Skeletal muscle tissue (tissue), 4 donors: Measurements from ENCODE around the gene TMEM167B. TPM values are rescaled to one million over a fixed set of nuclear protein-coding genes. Genes with fewer than 3 reads are reported as not detected.
"Not testable (repeated sequence)": the region's sequence is repeated elsewhere in the genome, so short reads cannot be mapped to it uniquely, and the experiment has no call there.

ENCODE experiments used
- H3K27ac ChIP-seq: one replicate; pipeline ENCODE4 v1.7.0; 2013; ENCODE audit warnings: mild to moderate bottlenecking, low read depth, low read length, inconsistent platforms
- H3K27me3 ChIP-seq, 3 donors: one replicate each; pipeline ENCODE4 v1.7.0; 2013; ENCODE audit warnings: low read length in 3 of 3; ENCODE audit not compliant: control insufficient read depth in 3 of 3, insufficient read depth in 3 of 3
- H3K36me3 ChIP-seq, 3 donors: one replicate each; pipeline ENCODE4 v1.7.0; 2013; ENCODE audit warnings: low read length in 3 of 3; ENCODE audit not compliant: control insufficient read depth in 3 of 3, insufficient read depth in 3 of 3
- H3K4me1 ChIP-seq, 3 donors: one replicate each; pipeline ENCODE4 v1.7.0; 2013; ENCODE audit warnings: low read length in 3 of 3, mild to moderate bottlenecking in 3 of 3; ENCODE audit not compliant: control insufficient read depth in 3 of 3, insufficient read depth in 3 of 3
- H3K4me3 ChIP-seq, 3 donors: one replicate each; pipeline ENCODE4 v1.7.0; 2013; ENCODE audit warnings: low read length in 3 of 3
- H3K9ac ChIP-seq, 3 donors: one replicate each; pipeline ENCODE4 v1.7.0; 2013; ENCODE audit warnings: low read length in 3 of 3, mild to moderate bottlenecking in 3 of 3, moderate library complexity in 2 of 3, low read depth in 1 of 3
- H3K9me3 ChIP-seq, 3 donors: one replicate each; pipeline ENCODE4 v1.7.0; 2013; ENCODE audit warnings: low read length in 3 of 3; ENCODE audit not compliant: control insufficient read depth in 3 of 3
- total RNA-seq: library from RNA; depleted of rRNA; stranded (reverse); fragments of >200 nt; gene quantifications from one replicate; pipeline ENCODE4 v1.2.3, GENCODE V29; 2014
- donor health status: Osteomylitis.

Gene TMEM167B
- 20.4 TPM for total RNA-seq

DNA sequence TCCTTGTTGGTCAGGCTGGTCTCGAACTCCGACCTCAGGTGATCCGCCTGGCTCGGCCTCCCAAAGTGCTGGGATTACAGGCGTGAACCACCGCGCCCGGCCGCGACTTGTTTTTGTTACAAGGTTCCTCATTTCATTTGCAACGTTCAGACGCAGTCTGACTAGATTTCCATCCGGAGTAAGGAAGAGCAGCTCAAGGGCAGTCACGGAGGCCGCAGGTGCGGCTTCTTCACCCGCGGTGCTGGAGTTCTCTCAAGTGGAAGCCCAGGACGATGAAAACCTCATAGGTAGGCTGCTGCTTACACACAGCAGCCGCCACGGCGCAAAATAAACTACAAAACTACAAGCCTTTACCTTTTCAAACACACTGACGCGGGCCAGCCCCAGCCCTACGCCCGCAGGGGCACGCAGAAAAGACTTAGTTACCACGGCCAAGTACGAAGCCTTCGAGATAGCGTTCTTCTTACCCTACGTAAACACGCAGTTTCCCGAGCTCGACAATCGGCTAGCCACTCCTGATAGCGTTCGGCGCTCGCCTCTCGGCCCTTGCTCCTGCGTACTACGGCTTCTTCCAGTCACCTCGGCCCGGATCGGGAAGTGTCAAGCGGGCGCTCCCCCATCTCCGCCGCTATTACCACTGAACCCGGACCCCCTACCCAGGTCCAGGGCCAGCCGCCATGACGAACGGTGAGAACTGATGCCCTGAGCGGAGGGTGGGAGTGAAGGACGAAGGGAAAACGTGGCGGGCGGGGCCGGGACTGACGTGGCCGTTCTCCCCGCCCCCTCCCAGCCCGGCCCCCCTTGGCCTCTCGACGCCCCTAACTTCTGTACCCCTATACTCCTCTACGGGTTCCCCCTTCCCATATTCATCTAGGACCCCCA is at the start of gene TMEM167B:
TSS of gene TMEM167B (plus strand) at position 569 of the 882 bp plus-strand sequence. CDS start at position 678, 109 bp downstream.
- no peaks in the 10 kb centered on the region for H3K9me3 ChIP-seq
- peaks cover 20 to 36% (median 22%) of the 10 kb centered on the region in 3 donors for H3K4me1 ChIP-seq
- peak within 1 kb of the TSS; percentile 99 for H3K27ac ChIP-seq
- peak within 1 kb of the TSS; percentile 84 to 96 (median 96) for H3K9ac ChIP-seq
- H3K27me3 ChIP-seq, result no peaks in the 10 kb centered on the region
- peak within 1 kb of the TSS; percentile 90 to 93 (median 92) for H3K4me3 ChIP-seq
- peaks cover 6 to 8% (median 7%) of the 10 kb centered on the region in 3 donors for H3K36me3 ChIP-seq

DNA sequence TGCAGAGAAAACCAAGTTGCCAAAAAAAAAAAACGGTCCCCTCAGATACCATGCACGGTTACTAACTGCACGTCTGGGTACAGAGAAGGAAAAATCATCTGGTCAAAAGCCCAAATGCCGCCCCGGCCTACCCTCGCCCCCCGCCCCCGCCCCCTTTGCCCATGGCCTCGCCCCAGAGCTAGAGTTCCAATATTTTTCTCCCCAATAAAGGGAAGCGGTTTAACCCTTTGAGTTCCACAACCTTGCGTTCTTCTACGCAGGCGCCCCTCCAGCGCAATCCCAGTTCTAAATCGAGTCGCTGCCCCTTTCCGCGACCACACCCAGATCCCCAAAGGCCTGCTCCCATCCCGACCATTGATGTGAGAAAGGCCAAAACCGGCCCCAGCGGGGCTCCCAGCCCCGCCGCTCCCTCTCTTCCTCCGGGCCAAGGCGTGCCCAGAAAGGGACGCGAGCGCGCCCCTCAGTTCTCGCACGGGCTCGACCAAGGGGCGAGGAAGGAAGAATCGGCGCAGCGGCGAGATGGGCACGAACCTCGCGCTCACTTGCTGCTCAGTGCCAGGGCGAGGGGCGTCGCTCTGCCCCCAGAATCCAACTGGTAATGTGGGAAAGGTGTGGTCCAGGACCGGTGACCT is 49.5 kb upstream of the TMEM167B start:
- peak overlapping the region; percentile 81 for H3K27ac ChIP-seq
- no peaks in the 10 kb centered on the region for H3K27me3 ChIP-seq
- H3K9me3 ChIP-seq, result no peaks in the 10 kb centered on the region
- peaks cover 2 to 7% (median 5%) of the 10 kb centered on the region in 3 donors for H3K4me1 ChIP-seq
- no peaks in the 10 kb centered on the region for H3K36me3 ChIP-seq
- H3K9ac ChIP-seq, result peak overlapping the region; percentile 81 to 89 (median 85)
- peak overlapping the region; percentile 84 to 94 (median 91) for H3K4me3 ChIP-seq

DNA sequence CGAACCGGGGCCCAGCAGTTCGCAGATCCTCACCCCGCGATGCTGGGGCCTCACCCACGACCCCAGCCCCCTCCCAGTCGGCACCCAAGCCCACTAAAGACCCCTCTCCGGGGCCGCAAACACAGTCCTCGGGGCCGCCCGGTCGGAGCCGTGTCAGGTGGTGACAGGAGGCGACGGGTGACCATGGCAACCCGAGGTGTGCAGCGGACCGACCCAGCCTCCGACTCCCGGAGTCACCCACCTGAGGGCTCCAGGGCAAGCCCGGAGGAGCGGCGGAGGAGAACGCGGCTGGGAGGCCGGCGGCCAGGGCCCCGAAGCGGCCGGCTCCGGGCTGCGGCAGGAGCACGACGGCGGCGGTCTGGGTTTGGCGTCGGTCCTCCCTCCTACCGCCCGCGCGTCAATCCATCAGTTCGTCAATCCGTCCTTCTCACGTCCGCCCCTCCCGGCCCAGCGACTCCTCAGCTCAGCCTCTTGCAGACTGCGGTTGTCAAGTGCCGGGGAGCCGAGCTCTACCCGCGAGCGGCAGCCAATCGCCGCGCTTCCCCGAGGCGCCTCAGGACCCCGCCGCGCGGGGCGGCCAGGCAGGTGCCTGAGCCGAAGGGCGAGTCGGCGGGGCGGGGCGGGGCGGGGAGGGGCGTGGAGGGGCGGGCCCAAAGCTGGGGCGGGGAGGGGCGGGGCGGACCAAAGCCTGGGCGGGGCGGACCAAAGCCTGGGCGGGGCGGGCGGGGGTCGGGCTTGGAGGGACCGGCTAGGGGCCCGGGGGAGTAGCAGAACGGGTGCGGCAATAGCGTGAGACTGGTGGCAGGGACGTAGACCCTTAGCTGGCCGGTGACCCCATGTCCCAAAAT is 48.7 kb upstream of the TMEM167B start, which contains the start of gene WDR47:
TSS of gene WDR47 (minus strand) at position 482 of the 848 bp plus-strand sequence. CDS start 18,590 bp downstream, outside the sequence.
- Histone ChIP-seq H3K9ac (peak within 1 kb of the TSS; percentile 85 to 89 (median 86)), H3K9me3 (no peaks in the 10 kb centered on the region), H3K27ac (peak within 1 kb of the TSS; percentile 81), H3K27me3 (no peaks in the 10 kb centered on the region), H3K4me3 (peak within 1 kb of the TSS; percentile 90 to 94 (median 91)), H3K36me3 (no peaks in the 10 kb centered on the region), H3K4me1 (peaks cover 2 to 7% (median 5%) of the 10 kb centered on the region in 3 donors)

DNA sequence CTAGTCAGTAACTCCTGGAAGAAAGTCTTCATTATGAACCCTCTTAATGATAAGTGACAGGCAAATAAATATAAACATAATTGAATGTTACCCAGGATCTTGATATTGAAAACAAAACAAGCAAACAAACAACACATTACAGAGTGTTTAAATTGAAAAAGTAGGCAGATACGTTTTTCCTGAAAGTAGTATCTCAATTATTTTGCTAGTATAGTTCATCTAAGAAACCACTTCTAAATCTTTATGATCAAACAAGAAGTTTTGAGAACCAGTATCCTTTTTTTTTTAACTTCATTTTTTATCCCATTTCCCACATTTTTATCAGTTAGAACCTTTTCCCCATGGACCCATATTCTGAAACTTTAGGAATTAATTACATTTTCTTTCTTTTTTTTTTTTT is 45.0 kb upstream of the TMEM167B start:
- Histone ChIP-seq H3K4me3 (no peak overlapping the region), H3K36me3 (no peaks in the 10 kb centered on the region), H3K4me1 (peaks cover under 1 to 2% (median under 1%) of the 10 kb centered on the region in 3 donors), H3K27ac (no peak overlapping the region), H3K27me3 (no peaks in the 10 kb centered on the region), H3K9me3 (no peaks in the 10 kb centered on the region), H3K9ac (no peak overlapping the region)

DNA sequence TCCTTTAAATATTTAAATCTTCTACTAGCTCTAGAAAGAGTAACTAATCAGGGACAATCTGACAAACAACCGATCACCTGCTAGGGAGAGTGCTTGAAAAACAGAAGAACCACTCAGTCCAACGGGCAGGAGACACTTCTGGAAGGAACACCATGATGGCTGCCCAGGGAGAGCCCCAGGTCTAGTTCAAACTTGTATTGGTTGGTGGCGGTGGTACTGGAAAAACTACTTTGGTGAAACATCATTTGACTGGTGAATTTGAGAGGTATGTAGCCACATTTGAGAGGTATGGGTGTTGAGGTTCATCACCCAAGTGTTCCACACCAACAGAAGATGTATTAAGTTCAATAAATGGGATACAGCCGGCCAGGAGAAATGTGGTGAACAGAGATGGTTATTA is 43.9 kb upstream of the TMEM167B start:
- Histone ChIP-seq H3K27me3 (no peaks in the 10 kb centered on the region), H3K27ac (no peak overlapping the region), H3K4me3 (no peak overlapping the region), H3K4me1 (no peaks in the 10 kb centered on the region), H3K9me3 (no peaks in the 10 kb centered on the region), H3K36me3 (no peaks in the 10 kb centered on the region), H3K9ac (no peak overlapping the region)

DNA sequence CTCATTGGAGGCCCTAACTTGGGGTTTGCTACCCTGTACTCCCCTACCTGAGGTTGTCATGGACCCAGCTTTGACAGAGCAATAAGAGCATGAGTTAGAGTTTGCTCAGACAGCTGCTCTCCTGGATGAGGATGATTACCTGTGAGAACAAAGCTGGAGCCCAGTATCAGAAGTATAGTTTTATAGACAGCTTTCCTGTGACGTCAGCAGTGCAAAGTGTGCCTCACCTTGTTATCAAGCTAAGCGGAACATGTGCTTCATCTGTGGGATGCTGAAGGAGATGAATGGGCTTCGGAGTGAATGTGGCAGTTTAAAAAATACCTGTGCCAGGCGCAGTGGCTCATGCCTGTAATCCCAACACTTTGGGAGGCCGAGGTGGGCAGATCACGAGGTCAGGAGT is 43.2 kb upstream of the TMEM167B start:
- no peak overlapping the region for H3K9ac ChIP-seq
- H3K4me1 ChIP-seq, result no peaks in the 10 kb centered on the region
- no peak overlapping the region for H3K27ac ChIP-seq
- H3K36me3 ChIP-seq, result no peaks in the 10 kb centered on the region
- H3K27me3 ChIP-seq, result no peaks in the 10 kb centered on the region
- H3K4me3 ChIP-seq, result no peak overlapping the region
- H3K9me3 ChIP-seq, result no peaks in the 10 kb centered on the region

DNA sequence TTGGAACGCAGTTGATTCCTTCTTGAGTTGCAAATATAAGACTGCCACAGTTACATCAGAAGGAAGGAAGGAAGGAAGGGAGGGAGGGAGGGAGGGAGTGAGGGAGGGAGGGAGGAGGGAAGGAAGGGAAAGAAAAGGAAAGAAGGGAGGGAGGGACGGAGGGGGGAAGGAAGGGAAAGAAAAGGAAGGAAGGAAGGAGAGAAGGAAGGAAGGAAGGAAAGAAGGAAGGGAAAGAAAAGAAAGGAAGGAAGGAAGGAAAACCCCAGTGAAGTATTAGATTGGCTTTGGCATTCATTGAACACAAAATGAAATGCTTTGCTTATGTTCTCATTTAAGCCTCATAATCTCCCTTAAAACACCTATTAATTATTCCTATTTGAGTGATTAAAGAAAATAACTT is 42.2 kb upstream of the TMEM167B start:
- Histone ChIP-seq H3K9ac (no peak overlapping the region), H3K4me3 (no peak overlapping the region), H3K4me1 (no peaks in the 10 kb centered on the region), H3K27ac (no peak overlapping the region), H3K9me3 (no peaks in the 10 kb centered on the region), H3K36me3 (no peaks in the 10 kb centered on the region), H3K27me3 (no peaks in the 10 kb centered on the region)

DNA sequence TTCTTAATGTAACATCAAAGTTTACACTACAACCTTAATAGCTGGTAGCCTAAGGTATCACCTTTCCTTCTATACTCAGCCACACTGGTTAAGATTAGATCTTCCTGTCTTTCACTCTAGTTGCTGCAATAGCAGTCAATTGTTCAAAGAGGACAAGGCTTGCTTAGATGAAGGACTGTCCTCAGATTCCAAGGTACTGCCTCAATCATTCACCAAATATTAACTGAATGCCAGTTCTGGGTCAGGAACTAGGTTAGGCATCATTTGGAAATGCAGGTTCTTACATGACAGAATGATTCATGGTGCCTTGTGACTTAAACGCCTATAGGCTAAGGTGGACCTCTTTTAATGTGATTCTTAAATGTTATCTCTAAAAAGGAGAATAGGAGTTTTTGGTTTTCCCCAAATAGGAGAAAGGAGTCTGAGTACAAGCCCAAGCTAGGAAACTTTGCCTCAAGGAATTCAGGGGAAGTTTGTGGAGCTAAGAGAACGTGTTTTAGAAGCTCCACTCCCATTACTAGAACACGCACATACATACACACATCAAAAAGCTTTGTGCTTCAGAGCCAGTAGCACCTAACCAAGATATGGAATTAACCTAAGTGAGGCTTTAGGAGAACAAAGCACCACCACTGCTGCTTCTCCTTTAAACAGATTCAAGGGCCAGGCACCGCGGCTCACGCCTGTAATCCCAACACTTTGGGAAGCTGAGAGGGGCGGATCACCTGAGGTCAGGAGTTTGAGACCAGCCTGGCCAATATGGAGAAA is 40.2 kb upstream of the TMEM167B start:
- no peak overlapping the region for H3K9ac ChIP-seq
- no peaks in the 10 kb centered on the region for H3K4me1 ChIP-seq
- no peaks in the 10 kb centered on the region for H3K9me3 ChIP-seq
- no peak overlapping the region for H3K4me3 ChIP-seq
- H3K27me3 ChIP-seq, result no peaks in the 10 kb centered on the region
- H3K27ac ChIP-seq, result no peak overlapping the region
- H3K36me3 ChIP-seq, result no peaks in the 10 kb centered on the region

DNA sequence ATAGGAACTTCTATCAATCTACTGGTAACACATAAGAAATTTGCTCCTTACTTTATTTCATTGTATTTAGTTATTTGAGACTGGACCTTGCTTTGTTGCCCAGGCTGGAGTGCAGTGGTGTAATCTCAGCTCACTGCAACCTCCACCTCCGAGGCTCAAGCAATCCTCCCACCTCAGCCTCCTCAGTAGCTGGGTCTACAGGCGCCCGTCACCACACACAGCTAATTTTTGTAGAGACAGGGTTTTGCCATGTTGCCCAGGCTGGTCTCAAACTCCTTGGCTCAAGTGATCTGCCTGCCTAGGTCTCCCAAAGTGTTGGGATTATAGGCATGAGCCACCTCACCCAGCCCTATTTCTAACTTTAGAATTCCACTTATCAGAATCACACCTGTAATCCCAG is 38.4 kb upstream of the TMEM167B start:
- H3K9ac ChIP-seq, H3K4me1 ChIP-seq, H3K27me3 ChIP-seq, H3K9me3 ChIP-seq, H3K36me3 ChIP-seq, H3K27ac ChIP-seq, H3K4me3 ChIP-seq: not testable (repeated sequence)
